ENCODE measurements around the gene MIER1.
A peak's percentile ranks its signal among the peaks of the same experiment; 100 is the strongest.

- TF ChIP-seq CTCF (IDR thresholded peaks at IDR 0.05): peak; percentile 38
- peak; percentile 16 for TF ChIP-seq EZH2phosphoT487 (IDR thresholded peaks at IDR 0.05)
These were observed 5.4 kb downstream of the MIER1 start for GRCh38 chr1:66929999-66930822.

Measured in neural progenitor cell (in vitro differentiated cells).